Prostate gland (tissue), 2 donors: Measurements from ENCODE around the gene CCDC102B.

ENCODE experiments used
- POLR2AphosphoS5 ChIP-seq: sonication (generic); formaldehyde crosslinking; IDR thresholded peaks from one replicate; pipeline ENCODE4 v1.6.1; 2017; ENCODE audit warnings: antibody characterized with exemption
- TF ChIP-seq, protein P1 (sequence below), 4 experiments: fragments of 200-600 bp in 2 of 4; fragments of 450-650 bp in 2 of 4; sonication (generic) in 2 of 4; IDR thresholded peaks; 1 replicate in 3 of 4; 2 replicates in 1 of 4; pipeline ENCODE4 v1.5.1; 2016 to 2019; ENCODE audit warnings: antibody characterized with exemption in 4 of 4, mild to moderate bottlenecking in 2 of 4, moderate library complexity in 2 of 4

DNA sequence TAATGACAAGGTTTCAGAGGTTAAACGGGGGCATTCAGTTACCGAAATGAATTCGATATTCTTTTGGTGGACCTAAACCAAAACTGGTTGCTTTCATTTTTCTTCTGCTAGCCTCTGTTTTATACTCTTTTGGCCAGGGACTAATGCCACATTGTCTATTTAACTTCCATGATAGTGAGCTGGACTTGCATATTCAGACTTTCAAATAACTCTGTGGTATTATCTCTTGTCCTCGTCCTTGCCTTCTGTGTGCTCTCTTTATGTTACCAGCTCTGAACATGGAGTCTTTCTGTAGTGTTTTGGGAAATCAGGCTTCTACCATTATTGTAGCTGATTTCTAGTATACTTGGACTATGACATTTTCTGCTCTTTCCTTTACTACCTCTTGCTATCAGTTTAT is 75.1 kb downstream of the CCDC102B start:
- TF ChIP-seq, protein P1, sequence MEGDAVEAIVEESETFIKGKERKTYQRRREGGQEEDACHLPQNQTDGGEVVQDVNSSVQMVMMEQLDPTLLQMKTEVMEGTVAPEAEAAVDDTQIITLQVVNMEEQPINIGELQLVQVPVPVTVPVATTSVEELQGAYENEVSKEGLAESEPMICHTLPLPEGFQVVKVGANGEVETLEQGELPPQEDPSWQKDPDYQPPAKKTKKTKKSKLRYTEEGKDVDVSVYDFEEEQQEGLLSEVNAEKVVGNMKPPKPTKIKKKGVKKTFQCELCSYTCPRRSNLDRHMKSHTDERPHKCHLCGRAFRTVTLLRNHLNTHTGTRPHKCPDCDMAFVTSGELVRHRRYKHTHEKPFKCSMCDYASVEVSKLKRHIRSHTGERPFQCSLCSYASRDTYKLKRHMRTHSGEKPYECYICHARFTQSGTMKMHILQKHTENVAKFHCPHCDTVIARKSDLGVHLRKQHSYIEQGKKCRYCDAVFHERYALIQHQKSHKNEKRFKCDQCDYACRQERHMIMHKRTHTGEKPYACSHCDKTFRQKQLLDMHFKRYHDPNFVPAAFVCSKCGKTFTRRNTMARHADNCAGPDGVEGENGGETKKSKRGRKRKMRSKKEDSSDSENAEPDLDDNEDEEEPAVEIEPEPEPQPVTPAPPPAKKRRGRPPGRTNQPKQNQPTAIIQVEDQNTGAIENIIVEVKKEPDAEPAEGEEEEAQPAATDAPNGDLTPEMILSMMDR (IDR thresholded peaks at IDR 0.05): no peak
- no peak for TF ChIP-seq POLR2AphosphoS5
